Urinary bladder (tissue), 4 donors: Measurements from ENCODE around the gene SLC44A3. TPM values are rescaled to one million over a fixed set of nuclear protein-coding genes. Genes with fewer than 3 reads are reported as not detected.
A peak's percentile ranks its signal among the peaks of the same experiment; 100 is the strongest.

Source experiments
- DNase-seq: peaks from one replicate; pipeline ENCODE4 v3.0.0-alpha.2; 2015; ENCODE audit errors: extremely low spot score
- H3K27ac ChIP-seq: one replicate; pipeline ENCODE4 v1.5.1; 2013; ENCODE audit warnings: low read depth, mild to moderate bottlenecking, moderate library complexity
- H3K36me3 ChIP-seq: one replicate; pipeline ENCODE4 v1.6.1; 2013; ENCODE audit warnings: mild to moderate bottlenecking, moderate library complexity; ENCODE audit not compliant: insufficient read depth
- H3K4me1 ChIP-seq: one replicate; pipeline ENCODE4 v1.6.1; 2013; ENCODE audit warnings: mild to moderate bottlenecking, moderate library complexity; ENCODE audit not compliant: insufficient read depth
- H3K4me3 ChIP-seq: one replicate; pipeline ENCODE4 v1.5.1; 2013; ENCODE audit warnings: low read depth, low read length
- WGBS: extraction: QIAGEN DNeasy Blood & Tissue Kit; methylation state at CpG from one replicate; pipeline ENCODE4 v1.1.7; 2013; 5-methylcytosine and 5-hydroxymethylcytosine counted together
- polyA plus RNA-seq: library from polyadenylated mRNA; stranded (reverse); fragments of 200-250 nt; gene quantifications from one replicate; pipeline ENCODE4 v1.2.3, GENCODE V29; 2013
- total RNA-seq: library from RNA; depleted of rRNA; stranded (reverse); fragments of >200 nt; gene quantifications from one replicate; pipeline ENCODE4 v1.2.3, GENCODE V29; 2014
- donor health status: healthy with polysubstance abuse.
- donor health status: healthy.

SLC44A3 gene
- total and polyA plus RNA-seq, 2 donors = 9.4 to 11.8 TPM

DNA sequence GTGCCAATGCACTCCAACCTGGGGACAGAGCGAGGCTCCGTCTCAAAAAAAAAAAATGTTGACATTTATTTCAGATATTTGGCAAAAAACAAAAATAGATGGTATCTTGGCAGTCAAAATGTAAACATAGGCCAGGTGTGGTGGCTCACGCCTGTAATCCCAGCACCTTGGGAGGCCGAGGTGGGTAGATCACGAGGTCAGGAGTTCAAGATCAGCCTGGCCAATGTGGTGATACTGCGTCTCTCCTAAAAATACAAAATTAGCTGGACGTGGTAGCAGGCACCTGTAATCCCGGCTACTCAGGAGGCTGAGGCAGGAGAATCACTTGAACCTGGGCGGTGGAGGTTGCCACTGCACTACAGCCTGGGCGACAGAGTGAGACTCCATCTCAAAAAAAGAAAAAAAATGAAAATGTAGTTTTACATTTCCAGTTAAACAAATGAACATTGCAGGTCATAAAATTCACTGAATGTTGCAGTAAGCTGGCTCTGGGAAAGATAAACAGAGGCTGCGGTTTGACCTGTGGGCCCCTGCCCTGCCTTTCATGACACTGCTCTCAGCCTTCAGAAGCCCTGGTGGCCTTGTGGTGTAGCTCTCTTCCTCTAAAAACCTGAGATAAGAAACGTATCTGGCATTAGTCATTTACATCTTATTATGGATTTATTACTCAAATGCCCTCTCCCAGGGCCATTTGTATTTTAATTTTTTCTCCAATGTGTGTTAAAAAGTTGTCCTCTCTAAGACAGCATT lies 12.2 kb upstream of the SLC44A3 start:
- no peak overlapping the region for H3K4me3 ChIP-seq
- 74% methylated on average over 12 of the region's 12 CpGs for WGBS
- H3K4me1 ChIP-seq = no peaks in the 10 kb centered on the region
- H3K36me3 ChIP-seq = no peaks in the 10 kb centered on the region
- no peak overlapping the region for H3K27ac ChIP-seq
- DNase-seq = no peak

DNA sequence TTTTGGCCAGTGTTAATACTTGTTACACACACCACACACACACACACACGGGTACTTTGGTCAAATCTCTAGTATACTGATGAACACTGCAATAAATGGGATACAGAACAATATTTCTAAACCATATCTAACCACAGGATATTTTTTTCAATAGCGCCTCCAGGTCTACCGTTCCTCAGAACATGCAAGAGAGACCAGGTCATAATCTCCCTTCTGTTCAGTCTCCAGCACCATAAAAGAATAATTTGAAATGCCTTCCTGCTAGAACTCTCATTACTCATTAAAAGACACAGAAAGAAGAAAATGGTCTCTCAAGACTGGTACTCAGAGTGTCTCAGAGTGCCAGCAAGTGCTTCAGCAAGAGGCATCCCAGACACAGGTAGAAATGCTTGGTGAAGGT lies 11.5 kb upstream of the SLC44A3 start:
- no peak overlapping the region for H3K4me3 ChIP-seq
- no peak for DNase-seq
- H3K4me1 ChIP-seq = no peaks in the 10 kb centered on the region
- H3K27ac ChIP-seq = no peak overlapping the region
- WGBS = 64% methylated on average over 3 of the region's 3 CpGs
- H3K36me3 ChIP-seq = no peaks in the 10 kb centered on the region

DNA sequence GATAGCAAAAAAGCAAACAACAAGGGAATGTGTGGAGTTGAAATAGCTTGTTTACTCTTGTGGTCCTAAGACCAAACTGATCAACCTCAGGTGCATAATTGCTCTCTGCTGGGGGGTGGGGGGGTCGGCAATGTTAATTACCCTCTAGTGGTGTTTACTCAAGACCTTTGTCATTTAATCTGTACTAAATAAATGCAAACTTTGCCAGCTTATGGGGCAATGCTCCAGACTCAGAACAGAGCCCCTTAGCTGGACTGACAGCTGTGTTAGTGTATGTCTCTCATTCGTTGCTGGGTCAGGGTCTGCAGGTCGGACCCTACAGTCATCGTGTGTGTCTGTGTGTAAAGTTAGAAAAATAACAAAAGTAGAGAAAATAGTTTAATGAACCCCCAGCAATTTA lies 7.2 kb upstream of the SLC44A3 start:
- Histone ChIP-seq H3K27ac (no peak overlapping the region), H3K4me3 (no peak overlapping the region), H3K36me3 (no peaks in the 10 kb centered on the region), H3K4me1 (no peaks in the 10 kb centered on the region)
- WGBS = 70% methylated on average over 4 of the region's 4 CpGs
- no peak for DNase-seq

DNA sequence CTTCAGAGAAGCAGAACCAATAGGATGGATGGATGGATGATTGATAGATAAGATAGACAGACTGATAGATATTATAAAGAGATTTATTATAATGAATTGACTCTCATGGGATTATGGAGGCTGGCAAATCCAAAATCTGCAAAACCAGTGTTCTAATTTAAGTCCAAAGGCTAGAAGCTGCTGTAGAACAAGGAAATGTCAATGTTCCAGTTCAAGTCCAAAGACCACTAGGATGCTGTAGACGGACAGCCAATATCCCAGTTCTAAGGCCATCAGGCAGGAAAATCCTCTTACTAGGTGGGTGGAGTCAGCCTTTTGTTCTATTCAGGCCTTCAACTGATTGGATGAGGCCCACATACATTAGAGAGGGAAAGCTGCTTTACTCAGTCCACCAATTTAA lies 4.1 kb upstream of the SLC44A3 start:
- WGBS = 91% methylated on average over 1 of the region's 1 CpG
- H3K4me1 ChIP-seq = no peaks in the 10 kb centered on the region
- no peak overlapping the region for H3K27ac ChIP-seq
- H3K36me3 ChIP-seq = no peaks in the 10 kb centered on the region
- H3K4me3 ChIP-seq = no peak overlapping the region
- DNase-seq = no peak

DNA sequence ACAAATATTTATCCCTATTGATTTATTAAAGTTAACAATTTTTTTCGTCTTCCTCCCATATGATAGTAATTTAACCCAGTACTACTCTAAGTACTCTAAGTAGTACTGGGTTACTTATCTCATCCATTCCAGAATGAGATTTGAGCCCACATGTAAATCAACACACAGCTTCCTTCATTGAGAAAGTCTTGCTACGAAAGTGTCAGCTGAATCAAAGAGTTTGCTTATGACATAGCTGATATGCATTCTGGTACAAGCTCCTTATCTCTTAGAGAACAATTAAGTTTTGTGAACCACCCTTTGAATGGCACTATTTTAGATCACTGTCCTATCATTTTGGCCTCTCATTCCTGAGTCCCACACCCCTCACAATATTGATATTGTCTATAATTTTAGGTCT lies 2.4 kb upstream of the SLC44A3 start:
- H3K4me3 ChIP-seq = no peak overlapping the region
- H3K36me3 ChIP-seq = no peaks in the 10 kb centered on the region
- no peaks in the 10 kb centered on the region for H3K4me1 ChIP-seq
- no peak overlapping the region for H3K27ac ChIP-seq
- 77% methylated on average over 2 of the region's 2 CpGs for WGBS
- DNase-seq = no peak

DNA sequence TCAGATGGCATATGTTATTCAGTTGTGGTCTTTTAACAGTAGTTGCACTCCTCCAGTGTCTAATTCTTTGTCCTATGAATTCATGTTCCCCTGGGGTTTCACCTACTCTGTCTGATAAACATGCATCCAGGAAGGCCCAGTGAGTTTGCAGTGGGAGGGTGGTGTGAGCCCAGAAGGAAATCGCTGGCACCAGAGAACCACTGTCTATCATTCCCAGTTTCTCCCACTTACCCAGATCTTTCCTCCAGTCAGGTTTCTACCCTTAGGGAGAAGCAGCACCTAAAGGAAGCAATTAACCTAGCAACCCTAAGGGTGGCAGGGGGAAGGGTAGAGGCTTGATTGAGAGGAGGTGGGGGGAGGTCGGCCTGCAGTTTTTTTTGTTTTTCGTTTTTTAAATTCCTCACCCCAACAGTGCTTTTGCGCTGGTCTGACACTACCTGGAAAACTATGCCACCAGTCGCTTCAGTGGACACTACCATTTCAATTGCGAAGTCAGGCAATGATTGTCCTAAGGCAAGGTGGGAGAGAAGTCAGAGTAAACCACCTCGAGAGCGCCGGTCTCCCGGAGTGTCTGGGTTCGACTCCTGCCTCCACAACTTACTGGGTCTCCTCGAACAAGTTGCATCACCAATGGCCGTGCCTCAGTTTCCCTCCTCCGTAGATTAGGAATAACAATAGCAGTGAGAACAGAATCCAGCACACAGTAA lies 766 bp upstream of the SLC44A3 start:
- no peak overlapping the region for H3K27ac ChIP-seq
- WGBS = 51% methylated on average over 14 of the region's 14 CpGs
- H3K36me3 ChIP-seq = no peaks in the 10 kb centered on the region
- no peak for DNase-seq
- H3K4me1 ChIP-seq = no peaks in the 10 kb centered on the region
- H3K4me3 ChIP-seq = peak overlapping the region; percentile 79

DNA sequence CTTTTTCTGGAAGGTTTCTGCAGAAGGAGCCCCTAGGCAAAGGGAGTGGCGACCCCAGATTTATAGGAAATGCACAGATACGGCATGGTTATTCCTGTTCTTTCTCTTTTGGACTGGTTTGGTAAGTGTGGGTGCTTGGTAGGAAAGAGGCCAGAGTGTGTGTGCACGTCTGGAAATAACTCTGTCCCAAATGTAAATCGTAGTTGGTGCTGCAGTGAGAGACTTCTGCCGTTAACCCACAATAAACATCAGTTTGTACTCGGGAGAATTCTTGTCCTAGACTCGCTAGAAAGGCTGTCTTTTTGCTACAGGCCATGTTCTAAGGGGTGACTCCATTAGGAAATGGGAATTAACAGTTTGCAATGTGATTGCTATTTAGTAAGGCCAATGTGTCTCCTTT lies 779 bp downstream of the SLC44A3 start:
- Histone ChIP-seq H3K4me1 (no peaks in the 10 kb centered on the region), H3K27ac (no peak overlapping the region), H3K4me3 (peak overlapping the region; percentile 79), H3K36me3 (no peaks in the 10 kb centered on the region)
- 57% methylated on average over 7 of the region's 7 CpGs for WGBS
- DNase-seq = no peak

DNA sequence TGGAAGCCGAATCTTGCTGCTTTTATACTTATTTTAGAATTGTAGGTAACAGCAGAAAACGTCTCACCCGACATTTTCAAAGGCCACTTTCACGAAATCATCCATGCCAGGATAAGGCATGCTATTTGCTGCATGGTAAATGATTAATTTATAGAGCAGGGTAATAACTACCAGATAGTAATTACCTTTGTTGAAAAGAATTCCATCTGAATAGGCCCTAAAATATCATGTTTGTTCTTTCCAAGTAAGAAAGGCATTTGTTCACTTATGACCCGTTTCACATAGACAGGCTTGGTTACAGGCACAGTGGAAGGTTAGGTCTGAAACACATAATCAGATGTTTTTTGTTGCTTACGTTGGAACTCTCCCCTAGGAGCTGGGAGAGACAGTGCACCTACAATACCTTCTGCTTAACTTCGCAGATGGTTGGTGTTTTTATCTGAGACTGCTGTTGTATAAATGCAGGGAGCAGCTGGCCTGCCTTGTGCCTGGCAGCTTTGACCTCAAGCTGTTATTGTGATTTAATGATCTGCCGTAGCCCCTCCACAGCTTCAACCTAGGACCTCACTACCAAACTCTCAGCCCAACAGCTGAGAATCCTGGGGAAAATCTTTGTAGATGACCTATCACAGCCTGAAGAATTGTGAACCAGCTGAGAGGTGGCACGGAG lies 1.6 kb downstream of the SLC44A3 start:
- DNase-seq = no peak
- Histone ChIP-seq H3K4me1 (no peaks in the 10 kb centered on the region), H3K4me3 (no peak overlapping the region), H3K36me3 (no peaks in the 10 kb centered on the region), H3K27ac (no peak overlapping the region)
- 83% methylated on average over 9 of the region's 9 CpGs for WGBS

DNA sequence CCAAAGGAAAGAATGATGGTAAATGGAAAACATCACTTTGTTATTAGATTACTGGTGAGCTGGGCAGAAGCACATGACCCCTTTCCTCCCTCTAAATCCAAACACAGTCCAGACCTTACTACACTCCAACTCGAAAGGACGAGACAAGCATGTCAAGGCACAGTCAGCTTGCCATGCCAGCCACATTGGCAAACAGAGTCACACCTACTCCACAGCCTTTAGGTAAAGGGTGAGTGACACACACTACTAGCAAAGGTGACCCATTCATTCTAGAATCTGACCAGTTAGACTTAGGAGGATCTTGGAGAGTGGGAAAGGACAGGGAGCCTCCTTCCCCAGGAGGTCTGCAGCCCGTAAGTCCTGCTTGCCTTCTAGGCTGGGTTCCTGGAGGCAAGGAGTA lies 3.0 kb downstream of the SLC44A3 start:
- Histone ChIP-seq H3K4me3 (no peak overlapping the region), H3K4me1 (no peaks in the 10 kb centered on the region), H3K27ac (no peak overlapping the region), H3K36me3 (no peaks in the 10 kb centered on the region)
- DNase-seq = no peak
- WGBS = 70% methylated on average over 3 of the region's 3 CpGs

DNA sequence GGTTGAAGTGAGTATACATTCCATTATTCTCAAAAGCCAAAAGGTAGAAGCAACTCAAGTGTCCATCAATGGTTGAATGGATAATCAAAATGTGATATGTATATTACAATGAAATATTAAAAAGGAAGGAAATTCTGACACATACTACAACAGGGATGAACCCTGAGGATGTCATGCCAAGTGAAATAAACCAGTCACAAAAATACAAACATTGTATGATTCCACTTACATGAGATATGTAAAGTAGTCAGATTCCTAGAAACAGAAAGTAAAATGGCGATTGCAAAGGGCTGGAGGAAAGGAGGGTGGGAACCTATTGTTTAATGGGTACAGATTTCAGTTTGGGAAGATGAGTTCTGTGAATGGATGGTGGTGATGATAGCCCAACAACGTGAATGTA lies 5.8 kb downstream of the SLC44A3 start:
- no peak for DNase-seq
- Histone ChIP-seq H3K27ac (no peak overlapping the region), H3K36me3 (no peaks in the 10 kb centered on the region), H3K4me1 (no peaks in the 10 kb centered on the region), H3K4me3 (no peak overlapping the region)
- 93% methylated on average over 2 of the region's 2 CpGs for WGBS

DNA sequence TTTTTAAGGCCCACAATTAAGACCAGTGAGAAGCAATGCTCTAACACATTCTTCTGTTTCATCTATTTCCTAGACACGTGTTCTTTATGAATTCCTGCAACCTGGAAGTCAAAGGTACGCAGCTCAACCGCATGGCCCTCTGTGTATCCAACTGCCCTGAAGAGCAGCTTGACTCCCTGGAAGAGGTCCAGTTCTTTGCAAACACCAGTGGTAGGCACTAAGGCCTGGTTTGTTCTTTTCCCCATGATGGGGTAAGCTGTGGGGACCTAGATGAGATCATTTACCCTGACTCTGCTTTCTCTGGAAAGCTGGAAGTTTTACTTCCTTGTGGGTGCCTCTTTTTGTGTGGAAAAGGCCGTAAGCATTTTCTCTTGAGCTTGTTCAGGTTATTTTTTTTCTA lies 7.3 kb downstream of the SLC44A3 start:
- WGBS = 92% methylated on average over 4 of the region's 4 CpGs
- H3K27ac ChIP-seq = no peak overlapping the region
- H3K4me3 ChIP-seq = no peak overlapping the region
- H3K36me3 ChIP-seq = no peaks in the 10 kb centered on the region
- DNase-seq = no peak
- H3K4me1 ChIP-seq = no peaks in the 10 kb centered on the region

DNA sequence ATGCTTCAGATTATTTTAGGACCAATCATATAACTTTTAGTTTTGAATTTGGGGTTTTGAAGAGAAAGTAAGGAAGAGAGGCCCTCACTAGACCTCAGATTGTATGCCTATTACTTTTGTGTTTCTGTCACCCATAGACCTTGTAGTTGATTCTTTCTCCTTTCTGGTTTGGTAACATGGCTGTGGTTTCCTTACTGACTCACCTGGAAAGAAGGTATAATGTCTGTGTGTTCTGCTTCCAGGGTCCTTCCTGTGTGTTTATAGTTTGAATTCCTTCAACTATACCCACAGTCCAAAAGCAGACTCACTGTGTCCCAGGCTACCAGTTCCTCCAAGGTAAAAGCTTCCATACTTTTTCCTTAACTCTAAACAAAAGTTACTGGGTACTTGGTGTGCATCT lies 8.1 kb downstream of the SLC44A3 start:
- no peak for DNase-seq
- Histone ChIP-seq H3K27ac (no peak overlapping the region), H3K4me1 (no peaks in the 10 kb centered on the region), H3K36me3 (no peaks in the 10 kb centered on the region), H3K4me3 (no peak overlapping the region)

DNA sequence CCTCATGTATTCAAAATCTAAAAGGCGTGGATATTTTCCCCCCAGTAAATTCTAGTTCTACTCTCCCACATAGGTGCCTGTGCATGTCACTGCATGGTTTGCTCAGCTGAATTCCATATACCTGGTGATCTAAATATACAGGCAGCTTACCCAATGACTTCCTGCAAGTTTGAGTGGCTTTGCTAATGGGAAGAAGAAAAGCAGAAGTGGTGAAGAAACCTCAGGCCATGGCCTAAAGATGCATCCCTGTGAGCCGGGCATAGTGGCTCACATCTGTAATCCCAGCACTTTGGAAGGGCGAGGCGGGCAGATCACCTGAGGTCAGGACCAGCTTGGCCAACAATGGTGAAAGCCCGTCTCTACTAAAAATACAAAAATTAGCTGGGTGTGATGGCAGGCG lies 11.5 kb downstream of the SLC44A3 start:
- Histone ChIP-seq H3K36me3 (no peaks in the 10 kb centered on the region), H3K4me3 (no peak overlapping the region), H3K4me1 (no peaks in the 10 kb centered on the region), H3K27ac (no peak overlapping the region)
- WGBS = 92% methylated on average over 6 of the region's 6 CpGs
- no peak for DNase-seq

DNA sequence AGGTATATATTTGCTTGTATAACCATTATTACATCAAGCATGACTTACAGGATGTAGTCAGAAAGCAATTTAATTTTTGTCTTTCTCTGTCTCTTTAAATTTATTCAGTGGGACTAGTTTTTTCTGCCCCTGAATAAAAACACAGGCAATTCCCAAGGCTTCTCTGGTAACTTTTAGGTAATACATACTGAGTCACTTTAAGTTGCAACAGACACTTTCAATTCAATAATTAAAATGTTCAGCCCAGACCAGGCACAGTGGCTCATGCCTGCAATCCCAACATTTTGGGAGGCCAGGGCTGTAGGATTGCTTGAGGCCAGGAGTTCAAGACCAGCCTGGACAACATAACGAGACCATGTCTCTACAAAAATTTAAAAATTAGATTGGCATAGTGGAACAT lies 12.3 kb downstream of the SLC44A3 start:
- Histone ChIP-seq H3K36me3 (no peaks in the 10 kb centered on the region), H3K27ac (no peak overlapping the region), H3K4me1 (no peaks in the 10 kb centered on the region), H3K4me3 (no peak overlapping the region)
- WGBS = 90% methylated on average over 1 of the region's 1 CpG
- DNase-seq = no peak
